GM19328 (cell line): Measurements from ENCODE around the gene CWF19L2.

Experiments used
- ATAC-seq: cut with Tn5 transposase; IDR thresholded peaks from one replicate; pipeline ENCODE4 v1.9.1; 2021; ENCODE audit warnings: mild to moderate bottlenecking, moderate library complexity; ENCODE audit not compliant: unreplicated experiment

CWF19L2 gene

DNA sequence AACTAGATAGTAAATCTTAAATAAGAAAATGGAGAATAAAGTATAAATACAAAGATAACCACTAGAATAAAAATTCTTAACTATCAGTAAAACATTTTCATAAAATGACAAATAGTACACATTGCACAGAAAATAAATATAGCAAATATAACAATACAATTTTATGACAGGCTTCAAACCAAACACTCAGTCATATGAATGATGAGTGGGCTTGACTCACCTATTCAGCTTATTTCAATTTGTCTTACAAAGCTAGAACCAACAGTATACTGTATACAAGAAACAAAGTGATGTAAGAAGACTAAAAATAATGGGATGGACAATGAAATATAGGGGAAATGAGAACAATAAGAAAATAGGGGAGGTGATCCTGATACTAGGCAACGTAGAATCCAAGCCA is 141.2 kb downstream of the CWF19L2 start:
- no peak for ATAC-seq

DNA sequence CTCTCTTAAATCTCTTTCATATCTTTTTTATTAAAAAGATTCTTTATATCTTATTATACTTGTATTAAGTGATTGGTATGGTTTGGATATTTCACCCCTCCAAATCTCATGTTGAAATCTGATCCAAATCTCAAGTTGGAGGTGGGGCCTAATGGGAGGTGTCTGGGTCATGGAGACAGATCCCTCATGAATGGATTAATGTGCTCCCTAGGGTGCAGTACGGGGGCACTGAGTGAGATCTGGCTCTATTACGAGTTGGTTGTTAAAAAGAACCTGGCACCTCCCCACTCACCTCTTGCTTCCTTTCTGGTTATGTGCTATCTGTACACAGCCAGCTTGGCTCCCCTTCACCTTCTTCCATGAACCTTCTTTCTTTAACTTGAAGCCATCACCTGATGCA is 149.6 kb downstream of the CWF19L2 start:
- no peak for ATAC-seq

DNA sequence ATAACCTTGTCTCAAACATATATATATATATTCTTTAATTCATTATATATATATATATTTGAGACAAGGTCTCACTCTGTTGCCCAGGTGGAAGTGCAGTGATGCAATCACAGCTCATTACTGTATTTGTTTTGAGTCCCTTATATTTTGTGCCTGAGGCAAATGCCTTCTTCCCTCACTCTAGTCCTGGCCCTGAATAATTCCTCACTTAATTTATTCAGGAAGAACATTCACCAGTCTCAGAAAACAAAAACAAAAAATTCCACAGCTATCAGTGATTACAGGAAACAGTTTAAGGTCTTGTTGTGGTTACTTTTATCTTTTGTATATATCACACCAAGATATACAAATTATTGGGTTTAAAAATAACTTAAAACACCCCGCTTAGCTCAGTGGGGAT is 155.7 kb downstream of the CWF19L2 start:
- no peak for ATAC-seq

DNA sequence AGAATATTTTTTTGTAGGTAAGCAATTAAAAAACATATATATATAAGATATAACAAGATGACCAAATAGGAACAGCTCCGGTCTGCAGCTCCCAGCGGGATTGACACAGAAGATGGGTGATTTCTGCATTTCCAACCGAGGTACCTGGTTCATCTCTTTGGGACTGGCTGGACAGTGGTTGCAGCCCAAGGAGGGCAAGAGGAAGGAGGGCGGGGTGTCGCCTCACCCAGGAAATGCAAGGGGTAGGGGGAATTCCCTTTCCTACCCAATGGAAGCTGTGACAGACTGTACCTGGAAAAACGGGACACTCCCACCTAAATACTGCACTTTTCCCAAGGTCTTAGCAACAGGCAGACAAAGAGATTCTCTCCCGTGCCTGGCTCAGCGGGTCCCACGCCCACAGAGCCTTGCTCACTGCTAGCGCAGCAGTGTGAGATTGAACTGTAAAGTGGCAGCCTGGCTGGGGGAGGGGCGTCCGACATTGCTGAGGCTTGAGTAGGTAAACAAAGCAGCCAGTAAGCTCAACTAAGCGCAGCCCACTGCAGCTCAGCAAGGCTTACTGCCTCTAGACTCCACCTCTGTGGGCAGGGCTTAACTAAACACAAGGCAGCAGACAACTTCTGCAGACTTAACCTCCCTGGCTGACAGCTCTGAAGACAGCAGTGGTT is 163.8 kb downstream of the CWF19L2 start:
- ATAC-seq: no peak

DNA sequence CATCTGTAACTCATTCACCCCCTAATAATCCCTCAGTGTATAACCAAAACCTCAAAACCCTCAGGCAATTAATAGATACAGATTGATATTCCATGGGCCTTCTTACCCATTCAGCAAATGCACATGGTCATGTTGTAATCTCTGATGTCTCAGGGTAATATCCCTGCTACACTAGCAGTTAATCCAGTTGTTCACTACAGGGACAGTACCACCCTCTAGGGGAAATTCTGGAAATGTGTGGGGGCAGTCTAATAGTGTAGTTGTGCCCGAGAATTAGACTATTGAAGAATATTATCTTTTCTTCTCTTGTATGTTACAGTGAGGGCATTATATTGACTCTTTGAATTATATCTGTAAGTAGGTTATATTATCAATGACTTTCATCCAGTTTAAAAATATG is 175.4 kb downstream of the CWF19L2 start:
- ATAC-seq: no peak
